GM10266 (cell line): ENCODE data around the gene IL34.
"Not testable (repeated sequence)": the region's sequence is repeated elsewhere in the genome, so short reads cannot be mapped to it uniquely, and the experiment has no call there.

Experiments
- DNase-seq: peaks from one replicate; pipeline ENCODE4 v3.0.0; 2012; ENCODE audit errors: extremely low spot score
- TF ChIP-seq, protein P1 (sequence below): IDR thresholded peaks from 2 replicates; pipeline ENCODE4 v1.5.1; 2012; ENCODE audit warnings: mild to moderate bottlenecking, low read depth; ENCODE audit not compliant: control insufficient read depth, insufficient read depth; ENCODE audit errors: missing control alignments

The IL34 gene

DNA sequence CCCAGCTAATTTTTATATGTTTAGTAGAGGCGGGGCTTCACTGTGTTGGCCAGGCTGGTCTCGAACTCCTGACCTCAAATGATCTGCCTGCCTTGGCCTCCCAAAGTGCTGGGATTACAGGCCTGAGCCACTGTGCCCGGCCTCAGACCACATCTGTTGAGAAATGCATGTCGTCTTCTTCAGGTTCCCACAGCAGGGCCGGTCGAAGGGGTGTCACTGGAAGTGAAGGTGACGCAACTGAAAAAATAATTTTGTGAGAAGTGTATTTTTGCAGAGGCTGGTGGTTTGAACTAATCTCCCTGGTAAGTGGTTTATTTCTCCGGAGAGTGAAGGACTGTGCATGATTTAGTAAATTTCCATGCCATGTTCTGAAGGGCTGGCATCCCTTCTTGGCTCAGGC, 33.4 kb upstream of the IL34 start:
- DNase-seq: no peak
- TF ChIP-seq, protein P1, sequence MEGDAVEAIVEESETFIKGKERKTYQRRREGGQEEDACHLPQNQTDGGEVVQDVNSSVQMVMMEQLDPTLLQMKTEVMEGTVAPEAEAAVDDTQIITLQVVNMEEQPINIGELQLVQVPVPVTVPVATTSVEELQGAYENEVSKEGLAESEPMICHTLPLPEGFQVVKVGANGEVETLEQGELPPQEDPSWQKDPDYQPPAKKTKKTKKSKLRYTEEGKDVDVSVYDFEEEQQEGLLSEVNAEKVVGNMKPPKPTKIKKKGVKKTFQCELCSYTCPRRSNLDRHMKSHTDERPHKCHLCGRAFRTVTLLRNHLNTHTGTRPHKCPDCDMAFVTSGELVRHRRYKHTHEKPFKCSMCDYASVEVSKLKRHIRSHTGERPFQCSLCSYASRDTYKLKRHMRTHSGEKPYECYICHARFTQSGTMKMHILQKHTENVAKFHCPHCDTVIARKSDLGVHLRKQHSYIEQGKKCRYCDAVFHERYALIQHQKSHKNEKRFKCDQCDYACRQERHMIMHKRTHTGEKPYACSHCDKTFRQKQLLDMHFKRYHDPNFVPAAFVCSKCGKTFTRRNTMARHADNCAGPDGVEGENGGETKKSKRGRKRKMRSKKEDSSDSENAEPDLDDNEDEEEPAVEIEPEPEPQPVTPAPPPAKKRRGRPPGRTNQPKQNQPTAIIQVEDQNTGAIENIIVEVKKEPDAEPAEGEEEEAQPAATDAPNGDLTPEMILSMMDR: no peak

DNA sequence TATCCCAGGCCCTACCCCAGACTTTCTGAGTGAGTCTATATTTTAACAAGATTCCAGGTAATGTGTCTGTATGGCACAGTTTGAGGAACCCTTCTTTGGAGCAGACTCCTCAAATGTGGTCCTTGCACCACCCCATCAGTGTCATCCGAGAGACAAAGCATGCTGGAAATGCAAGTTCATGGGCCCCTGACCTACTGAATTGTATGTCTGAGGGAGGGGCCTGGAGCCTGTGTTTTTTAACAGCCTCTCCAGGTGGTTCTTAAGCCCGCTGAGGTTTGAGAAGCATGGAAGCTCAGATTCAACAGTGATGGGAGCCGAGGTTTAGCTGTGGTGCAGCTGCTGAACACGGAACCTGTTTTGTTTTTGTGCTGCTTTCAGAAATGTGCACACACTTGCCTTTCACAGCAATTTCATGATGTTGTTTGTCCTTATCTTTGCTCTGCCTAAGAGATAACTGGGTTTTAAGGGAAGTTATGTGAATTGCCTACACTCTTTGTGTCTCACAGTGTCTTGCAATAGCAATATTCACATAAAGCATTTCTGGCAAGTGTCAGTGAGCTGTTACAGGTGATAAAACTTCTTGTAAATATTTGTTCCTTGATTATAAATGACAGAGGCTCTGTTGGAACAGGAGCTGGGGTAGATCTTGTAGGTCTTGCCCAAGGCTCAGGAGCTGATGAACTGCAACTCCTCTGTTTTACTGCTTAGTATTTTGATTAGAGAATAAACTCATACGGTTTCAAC, 32.0 kb upstream of the IL34 start:
- TF ChIP-seq, protein P1: no peak
- DNase-seq: no peak

- TF ChIP-seq, protein P1: no peak
- DNase-seq: no peak
Measured at GRCh38 chr16:70615945-70616344, 30.4 kb upstream of the IL34 start.

DNA sequence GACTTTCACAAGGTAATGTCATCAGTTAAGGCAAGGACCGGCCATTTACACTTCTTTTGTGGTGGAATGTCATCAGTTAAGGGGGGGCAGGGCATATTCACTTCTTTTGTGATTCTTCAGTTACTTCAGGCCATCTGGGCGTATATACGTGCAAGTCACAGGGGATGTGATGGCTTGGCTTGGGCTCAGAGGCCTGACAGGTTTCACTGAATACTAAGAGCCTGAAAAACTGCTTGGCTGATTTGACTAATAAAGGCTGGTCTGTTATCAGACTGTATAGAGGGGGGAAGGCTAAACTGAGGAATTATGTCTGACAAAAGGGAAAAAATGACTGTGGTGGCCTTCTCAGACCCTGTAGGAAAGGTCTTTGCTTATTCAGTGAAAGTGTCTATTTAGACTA, 24.5 kb upstream of the IL34 start:
- DNase-seq: not testable (repeated sequence)

- no peak for DNase-seq
- TF ChIP-seq, protein P1: no peak
Measured at GRCh38 chr16:70627696-70628095, 18.7 kb upstream of the IL34 start.

- no peak for DNase-seq
- TF ChIP-seq, protein P1: no peak
Measured at GRCh38 chr16:70630960-70631745, 15.2 kb upstream of the IL34 start.

DNA sequence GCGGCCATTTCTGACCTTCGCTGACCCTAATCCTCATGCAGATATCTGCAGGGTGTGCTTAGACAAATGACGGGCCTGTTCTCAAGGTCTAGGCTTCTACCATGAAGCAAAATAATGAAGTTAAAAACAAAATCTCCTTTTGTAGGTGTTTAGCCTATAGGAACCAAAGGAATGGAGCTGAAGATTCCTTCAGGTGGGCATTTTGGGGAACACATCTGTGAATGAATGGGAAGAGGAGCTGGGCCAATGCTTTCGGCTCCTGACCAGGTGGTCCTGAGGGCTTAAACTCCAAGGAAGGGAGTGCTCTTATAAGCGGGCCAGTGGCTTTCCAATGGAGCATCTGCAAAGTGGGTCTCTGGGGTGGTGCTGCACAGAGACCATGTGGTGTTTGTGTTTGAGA, 14.1 kb upstream of the IL34 start:
- TF ChIP-seq, protein P1: no peak
- no peak for DNase-seq

DNA sequence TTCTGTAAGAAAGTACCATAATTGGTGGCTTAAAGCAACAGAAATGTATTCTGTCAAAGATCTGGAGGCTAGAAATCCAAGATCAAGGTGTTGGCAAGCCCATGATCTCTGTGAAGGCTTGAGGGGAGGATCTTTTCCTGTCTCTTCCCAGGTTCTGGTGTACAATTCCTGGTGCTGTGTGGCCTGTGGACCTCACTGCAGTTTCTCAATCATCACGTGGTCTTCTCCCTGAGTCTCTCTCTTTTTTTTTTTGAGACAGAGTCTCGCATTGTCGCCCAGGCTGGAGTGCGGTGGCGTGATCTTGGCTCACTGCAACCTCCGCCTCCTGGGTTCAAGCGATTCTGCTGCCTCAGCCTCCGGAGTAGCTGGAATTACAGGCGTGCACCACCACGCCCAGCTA, 12.7 kb upstream of the IL34 start:
- not testable (repeated sequence) for DNase-seq
